Cardiac ventricle fibroblast (primary cell): ENCODE data around the gene FAM185A. TPM values are rescaled to one million over a fixed set of nuclear protein-coding genes. Genes with fewer than 3 reads are reported as not detected.

Experiments used
- total RNA-seq: library from RNA; depleted of rRNA; stranded (reverse); fragments of >200 nt; gene quantifications from 2 replicates; pipeline ENCODE4 v1.2.3, GENCODE V29; 2015

FAM185A gene
- 9.4 and 17.3 TPM in 2 replicates for total RNA-seq

DNA sequence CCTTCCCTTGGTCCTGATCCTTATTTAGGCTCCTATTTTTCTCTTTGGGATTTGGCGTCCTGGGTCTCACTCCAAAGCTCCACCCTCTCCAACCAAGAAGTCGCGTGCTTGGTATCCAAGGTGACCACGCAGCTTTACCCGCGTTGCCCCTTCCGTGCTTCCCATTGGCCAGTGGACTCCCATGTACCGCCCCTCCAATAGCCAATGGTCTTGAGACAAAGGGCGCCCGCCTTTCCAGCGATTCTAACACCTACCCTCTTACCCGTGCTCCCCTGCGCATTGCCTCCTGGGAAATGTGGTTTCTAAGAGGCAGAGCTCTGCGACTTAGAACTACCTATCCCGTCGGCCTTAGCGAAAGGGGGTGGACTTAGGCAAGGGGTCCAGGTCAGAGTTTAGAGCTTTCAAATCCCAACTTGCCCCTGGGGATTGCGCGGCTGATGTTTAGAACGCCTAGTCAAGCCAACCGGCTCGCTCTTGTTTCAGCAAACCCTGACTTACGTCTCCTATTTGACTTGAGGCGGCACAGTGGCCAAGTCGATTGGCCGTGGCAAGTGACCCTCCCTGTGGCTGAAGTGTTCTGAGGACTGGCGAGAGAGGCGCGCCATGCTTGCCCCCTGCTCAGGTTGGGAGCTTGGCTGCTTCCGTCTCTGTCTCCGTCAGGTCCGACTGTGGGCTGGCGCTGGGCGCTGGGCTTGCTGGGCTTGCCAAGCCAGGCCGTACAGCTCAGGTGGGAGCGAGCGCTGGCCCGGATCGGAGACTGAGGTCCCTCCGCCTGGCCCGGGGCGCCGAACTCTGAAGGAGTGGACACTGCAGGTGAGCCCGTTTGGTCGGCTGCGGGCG is at the start of gene FAM185A:
Gene FAM185A, plus strand, starts transcription at position 395 of the 840 bp plus-strand sequence. Its CDS starts 209 bp downstream, at position 604.

Other genes with a start within 250 kb of the FAM185A start
- 2.6 and 5.3 TPM in 2 replicates for gene RASA4B, start 231.2 kb upstream of the FAM185A start, total RNA-seq
- 0.54 and 3.1 TPM in 2 replicates for gene UPK3BL2, start 205.3 kb upstream of the FAM185A start, total RNA-seq
- gene SPDYE2, start 197.8 kb upstream of the FAM185A start, total RNA-seq: not detected in 2 replicates
- gene POLR2J3, start 176.4 kb upstream of the FAM185A start, total RNA-seq: 11.2 and 13.5 TPM in 2 replicates
- 5.1 and 7.1 TPM in 2 replicates for gene RASA4, start 132.2 kb upstream of the FAM185A start, total RNA-seq
- gene UPK3BL1, start 106.2 kb upstream of the FAM185A start, total RNA-seq: 16.7 and 20.5 TPM in 2 replicates
- not detected in 2 replicates for gene SPDYE2B, start 98.7 kb upstream of the FAM185A start, total RNA-seq
- 1.5 and 2.1 TPM in 2 replicates for gene POLR2J2, start 77.3 kb upstream of the FAM185A start, total RNA-seq
- 229 and 230 TPM in 2 replicates for gene LRRC17, start 164.0 kb downstream of the FAM185A start, total RNA-seq